Panc1 (cell line): ENCODE measurements around the gene SHANK1. TPM values are rescaled to one million over a fixed set of nuclear protein-coding genes. Genes with fewer than 3 reads are reported as not detected.

Source experiments
- ATAC-seq: fragments of 200-7000 bp; cut with Tn5 transposase; 2 replicates; pipeline ENCODE4 v1.9.1; 2020; ENCODE audit warnings: mild to moderate bottlenecking, moderate library complexity
- BruUV-seq: library from RNA; stranded (reverse); fragments of 400-500 nt; replicated peaks from 2 replicates; lab custom pipeline; 2021; lab: Mats Ljungman, UMichigan
- CTCF ChIA-PET: fragments of 300-600 bp; sonication (Branson Sonifier 250); formaldehyde crosslinking; loops from one replicate; lab custom pipeline; 2022; ENCODE audit warnings: antibody characterized with exemption; lab: Charles Lee
- POLR2A ChIA-PET: fragments of 300-600 bp; sonication (Branson Sonifier 250); formaldehyde crosslinking; loops from one replicate; lab custom pipeline; 2022; ENCODE audit warnings: antibody characterized with exemption; lab: Charles Lee
- DNase-seq: peaks from one replicate; pipeline ENCODE4 v3.0.0-alpha.2; 2010; ENCODE audit warnings: low read depth, low spot score
- H3K27ac ChIP-seq: 2 replicates; pipeline ENCODE4 v1.5.1; 2011; ENCODE audit warnings: mild to moderate bottlenecking, low read length, inconsistent platforms
- H3K27me3 ChIP-seq: fragments of 200-500 bp; sonication (Bioruptor generic); 2 replicates; pipeline ENCODE4 v1.6.0; 2014; ENCODE audit warnings: low read length, inconsistent platforms; ENCODE audit not compliant: control insufficient read depth, insufficient read depth
- H3K36me3 ChIP-seq: fragments of 200-500 bp; sonication (Bioruptor generic); 2 replicates; pipeline ENCODE4 v1.5.1; 2014; ENCODE audit warnings: inconsistent platforms, mild to moderate bottlenecking, low read length, moderate library complexity; ENCODE audit not compliant: control insufficient read depth, insufficient read depth
- H3K4me1 ChIP-seq: 2 replicates; pipeline ENCODE4 v1.5.1; 2011; ENCODE audit warnings: inconsistent platforms, mild to moderate bottlenecking, low read length, moderate library complexity; ENCODE audit not compliant: control insufficient read depth, insufficient read depth
- H3K4me3 ChIP-seq, 2 experiments: 2 replicates each; pipeline ENCODE4 v1.5.1; 2011 to 2012; ENCODE audit warnings: low read depth in 2 of 2, low read length in 2 of 2, mild to moderate bottlenecking in 2 of 2, inconsistent platforms in 1 of 2, moderate library complexity in 1 of 2
- H3K9me3 ChIP-seq: fragments of 200-500 bp; sonication (Bioruptor generic); 2 replicates; pipeline ENCODE4 v1.5.1; 2014; ENCODE audit warnings: low read depth, mild to moderate bottlenecking, inconsistent platforms, low read length, moderate library complexity; ENCODE audit not compliant: control insufficient read depth, insufficient read depth
- POLR2AphosphoS5 ChIP-seq: IDR thresholded peaks from 2 replicates; pipeline ENCODE4 v1.6.1; 2012; ENCODE audit warnings: mild to moderate bottlenecking, low read depth, low read length, moderate library complexity
- SIN3A ChIP-seq: IDR thresholded peaks from 2 replicates; pipeline ENCODE4 v1.6.1; 2012; ENCODE audit warnings: low read depth, mild to moderate bottlenecking, low read length, moderate library complexity, borderline replicate concordance; ENCODE audit not compliant: insufficient read depth
- TCF7L2 ChIP-seq: IDR thresholded peaks from 2 replicates; pipeline ENCODE4 v1.6.1; 2011; ENCODE audit warnings: mild to moderate bottlenecking, low read depth, low read length, inconsistent platforms
- in situ Hi-C: cut with HindIII; loops from 2 replicates; pipeline ENCODE4 v1.10.0; 2016; ENCODE audit warnings: low sequenced_read_pairs, low pct_unique_long_range_greater_than_20kb
- intact Hi-C: fragments of 100-400 bp; cut with micrococcal nuclease; formaldehyde crosslinking; loops from one replicate; pipeline ENCODE4 v1.10.0; 2022; ENCODE audit not compliant: unreplicated experiment
- total RNA-seq: library from RNA; stranded (reverse); gene quantifications from one replicate; pipeline ENCODE4 v1.2.1, GENCODE V29; 2021; ENCODE audit not compliant: unreplicated experiment
- TF ChIP-seq, protein P1 (sequence below): fragments of 450-650 bp; IDR thresholded peaks from 2 replicates; pipeline ENCODE4 v1.5.1; 2017; ENCODE audit warnings: mild to moderate bottlenecking
- TF ChIP-seq, protein P2 (sequence below), 2 experiments: IDR thresholded peaks; 2 replicates each; pipeline ENCODE4 v1.6.1; 2011 to 2012; ENCODE audit warnings: low read depth in 2 of 2, control low read depth in 1 of 2, low read length in 1 of 2, mild to moderate bottlenecking in 1 of 2, moderate library complexity in 1 of 2; ENCODE audit not compliant: insufficient read depth in 1 of 2

The SHANK1 gene
- total RNA-seq, 1 experiment from 2014 or later, result not detected

DNA sequence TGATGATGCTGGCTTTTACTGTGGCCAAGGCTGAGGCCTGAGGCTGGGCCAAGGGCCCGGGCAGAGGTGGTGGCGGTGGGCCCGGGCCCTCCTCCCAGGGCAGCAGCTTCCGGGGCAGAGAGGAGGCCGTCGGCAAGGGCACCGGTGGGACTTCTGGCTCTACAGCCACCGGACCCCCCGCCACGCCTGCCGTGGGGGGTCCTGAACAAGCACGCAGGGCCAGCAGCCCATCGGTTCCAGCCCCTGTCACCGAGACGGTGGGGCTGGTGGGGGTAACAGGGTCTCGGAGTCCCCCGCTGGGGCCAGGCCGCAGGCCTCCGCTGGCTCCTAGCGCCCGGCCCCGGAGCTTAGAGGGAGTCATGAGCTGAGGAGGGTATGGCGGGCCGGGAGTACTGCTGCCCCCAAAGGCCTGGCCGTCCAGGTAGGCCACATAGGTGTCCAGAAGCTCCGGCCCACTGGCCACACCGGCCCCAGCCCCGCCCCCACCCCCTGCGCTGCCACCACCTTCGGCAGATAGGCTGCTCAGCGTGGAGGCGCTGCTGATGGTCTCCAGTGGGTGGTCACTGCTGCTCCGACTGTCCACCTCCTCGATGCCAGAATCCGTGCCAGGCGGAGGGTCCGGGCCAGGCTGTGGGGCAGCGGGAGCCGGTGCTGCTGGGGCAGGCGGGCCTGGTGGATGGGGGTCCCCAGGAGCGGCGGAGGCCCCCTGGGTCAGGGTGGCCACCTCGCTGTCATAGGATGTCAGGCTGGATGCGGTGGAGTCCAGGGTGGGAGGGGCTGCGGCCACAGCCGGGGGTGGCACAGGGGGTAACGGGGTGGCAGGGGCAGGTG, 53.0 kb downstream of the SHANK1 start:
- TF ChIP-seq, protein P1, sequence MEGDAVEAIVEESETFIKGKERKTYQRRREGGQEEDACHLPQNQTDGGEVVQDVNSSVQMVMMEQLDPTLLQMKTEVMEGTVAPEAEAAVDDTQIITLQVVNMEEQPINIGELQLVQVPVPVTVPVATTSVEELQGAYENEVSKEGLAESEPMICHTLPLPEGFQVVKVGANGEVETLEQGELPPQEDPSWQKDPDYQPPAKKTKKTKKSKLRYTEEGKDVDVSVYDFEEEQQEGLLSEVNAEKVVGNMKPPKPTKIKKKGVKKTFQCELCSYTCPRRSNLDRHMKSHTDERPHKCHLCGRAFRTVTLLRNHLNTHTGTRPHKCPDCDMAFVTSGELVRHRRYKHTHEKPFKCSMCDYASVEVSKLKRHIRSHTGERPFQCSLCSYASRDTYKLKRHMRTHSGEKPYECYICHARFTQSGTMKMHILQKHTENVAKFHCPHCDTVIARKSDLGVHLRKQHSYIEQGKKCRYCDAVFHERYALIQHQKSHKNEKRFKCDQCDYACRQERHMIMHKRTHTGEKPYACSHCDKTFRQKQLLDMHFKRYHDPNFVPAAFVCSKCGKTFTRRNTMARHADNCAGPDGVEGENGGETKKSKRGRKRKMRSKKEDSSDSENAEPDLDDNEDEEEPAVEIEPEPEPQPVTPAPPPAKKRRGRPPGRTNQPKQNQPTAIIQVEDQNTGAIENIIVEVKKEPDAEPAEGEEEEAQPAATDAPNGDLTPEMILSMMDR, result no peak
- TF ChIP-seq POLR2AphosphoS5 (no peak), TCF7L2 (no peak), SIN3A (no peak)
- TF ChIP-seq, protein P2, sequence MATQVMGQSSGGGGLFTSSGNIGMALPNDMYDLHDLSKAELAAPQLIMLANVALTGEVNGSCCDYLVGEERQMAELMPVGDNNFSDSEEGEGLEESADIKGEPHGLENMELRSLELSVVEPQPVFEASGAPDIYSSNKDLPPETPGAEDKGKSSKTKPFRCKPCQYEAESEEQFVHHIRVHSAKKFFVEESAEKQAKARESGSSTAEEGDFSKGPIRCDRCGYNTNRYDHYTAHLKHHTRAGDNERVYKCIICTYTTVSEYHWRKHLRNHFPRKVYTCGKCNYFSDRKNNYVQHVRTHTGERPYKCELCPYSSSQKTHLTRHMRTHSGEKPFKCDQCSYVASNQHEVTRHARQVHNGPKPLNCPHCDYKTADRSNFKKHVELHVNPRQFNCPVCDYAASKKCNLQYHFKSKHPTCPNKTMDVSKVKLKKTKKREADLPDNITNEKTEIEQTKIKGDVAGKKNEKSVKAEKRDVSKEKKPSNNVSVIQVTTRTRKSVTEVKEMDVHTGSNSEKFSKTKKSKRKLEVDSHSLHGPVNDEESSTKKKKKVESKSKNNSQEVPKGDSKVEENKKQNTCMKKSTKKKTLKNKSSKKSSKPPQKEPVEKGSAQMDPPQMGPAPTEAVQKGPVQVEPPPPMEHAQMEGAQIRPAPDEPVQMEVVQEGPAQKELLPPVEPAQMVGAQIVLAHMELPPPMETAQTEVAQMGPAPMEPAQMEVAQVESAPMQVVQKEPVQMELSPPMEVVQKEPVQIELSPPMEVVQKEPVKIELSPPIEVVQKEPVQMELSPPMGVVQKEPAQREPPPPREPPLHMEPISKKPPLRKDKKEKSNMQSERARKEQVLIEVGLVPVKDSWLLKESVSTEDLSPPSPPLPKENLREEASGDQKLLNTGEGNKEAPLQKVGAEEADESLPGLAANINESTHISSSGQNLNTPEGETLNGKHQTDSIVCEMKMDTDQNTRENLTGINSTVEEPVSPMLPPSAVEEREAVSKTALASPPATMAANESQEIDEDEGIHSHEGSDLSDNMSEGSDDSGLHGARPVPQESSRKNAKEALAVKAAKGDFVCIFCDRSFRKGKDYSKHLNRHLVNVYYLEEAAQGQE (IDR thresholded peaks at IDR 0.05; ENCODE audit: insufficient read depth in 1 of 2, low read depth in 2 of 2, low read length in 1 of 2), result no peak
- no TSS peak for BruUV-seq
- ATAC-seq, result no peak
- no peaks in the 10 kb centered on the region for H3K9me3 ChIP-seq
- H3K4me3 ChIP-seq, result no peak overlapping the region
- intact Hi-C loops (no loop called here), in situ Hi-C loops (no loop called here)
- H3K27ac ChIP-seq, result no peak overlapping the region
- POLR2A ChIA-PET, result no interaction called here
- no peak for DNase-seq
- no peaks in the 10 kb centered on the region for H3K36me3 ChIP-seq
- no peaks in the 10 kb centered on the region for H3K4me1 ChIP-seq
- CTCF ChIA-PET, result interaction anchor here (0.6 kb wide), 1 partner anchor 208 kb away, joined by 5 read pairs; no protein-coding TSS in a partner anchor
- H3K27me3 ChIP-seq, result no peaks in the 10 kb centered on the region

DNA sequence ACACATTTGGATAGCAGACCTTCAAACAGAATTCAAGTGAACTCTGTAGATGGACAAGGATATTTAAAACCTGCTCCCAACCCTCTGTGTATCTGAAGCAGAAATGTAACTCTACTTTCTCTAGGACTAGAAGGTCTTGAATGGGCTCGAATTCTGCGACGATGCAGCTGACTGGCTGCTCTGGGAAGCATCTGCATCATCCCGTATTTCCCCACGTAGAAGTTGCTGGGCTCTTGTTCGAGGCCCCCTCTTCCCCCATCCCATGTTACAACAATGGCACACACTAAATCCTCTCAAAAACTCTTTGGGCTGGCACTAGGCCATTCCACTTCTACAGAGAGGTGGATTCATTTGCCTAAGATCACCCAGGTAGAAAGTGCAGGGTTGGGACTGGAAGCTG, 55.4 kb downstream of the SHANK1 start:
- DNase-seq, result no peak
- Histone ChIP-seq H3K4me1 (no peaks in the 10 kb centered on the region), H3K9me3 (no peaks in the 10 kb centered on the region), H3K27ac (no peak overlapping the region), H3K36me3 (no peaks in the 10 kb centered on the region), H3K4me3 (no peak overlapping the region), H3K27me3 (no peaks in the 10 kb centered on the region)
- intact Hi-C loops (no loop called here), in situ Hi-C loops (no loop called here)
- BruUV-seq, result no TSS peak
- ATAC-seq, result no peak
- TF ChIP-seq, protein P1, result no peak
- TF ChIP-seq, protein P2 (IDR thresholded peaks at IDR 0.05; ENCODE audit: insufficient read depth in 1 of 2, low read depth in 2 of 2, low read length in 1 of 2), result no peak
- TF ChIP-seq POLR2AphosphoS5, result no peak
- no peak for TF ChIP-seq TCF7L2
- TF ChIP-seq SIN3A, result no peak
- POLR2A ChIA-PET, result no interaction called here
- CTCF ChIA-PET, result no interaction called here
